LNCAP (cell line): ENCODE results near the gene WFDC8.

ENCODE experiments used
- CTCF ChIP-seq: fragments of 450-650 bp; IDR thresholded peaks from 2 replicates; pipeline ENCODE4 v1.5.1; 2017; ENCODE audit warnings: mild to moderate bottlenecking

Gene WFDC8

GRCh38 chr20:45579184-45579583, at the start of gene WFDC8:
TSS of gene WFDC8 (minus strand) at chr20:45579284. CDS start at chr20:45579247, 37 bp downstream.
- TF ChIP-seq CTCF: no peak

- no peak for TF ChIP-seq CTCF
Observed at GRCh38 chr20:45626540-45626939, 47.5 kb upstream of the WFDC8 start.

- TF ChIP-seq CTCF: no peak
Observed at GRCh38 chr20:45621593-45621992, 42.5 kb upstream of the WFDC8 start.

GRCh38 chr20:45617591-45617990, 38.5 kb upstream of the WFDC8 start:
- TF ChIP-seq CTCF: no peak

GRCh38 chr20:45612314-45612713, 33.2 kb upstream of the WFDC8 start:
- no peak for TF ChIP-seq CTCF

GRCh38 chr20:45611054-45611453, 32.0 kb upstream of the WFDC8 start:
- no peak for TF ChIP-seq CTCF

- no peak for TF ChIP-seq CTCF
Observed at GRCh38 chr20:45607810-45608209, 28.7 kb upstream of the WFDC8 start.

GRCh38 chr20:45595235-45595634, 16.2 kb upstream of the WFDC8 start:
- TF ChIP-seq CTCF: no peak
